Measurements from ENCODE around the gene MORN2. TPM values are rescaled to one million over a fixed set of nuclear protein-coding genes. Genes with fewer than 3 reads are reported as not detected.

The MORN2 gene
- total RNA-seq (2022; extraction: Qiagen RNA extraction) = 38.3 to 42.7 TPM (median 40.6 TPM) in 5 replicates

GRCh38 chr2:38875576-38876367 lies at the start of gene MORN2, which contains the start of gene DHX57:
Gene MORN2, plus strand, starts transcription at chr2:38875976.
Gene DHX57, minus strand, starts transcription at chr2:38875934. Its CDS starts 7,529 bp downstream, at chr2:38868405.

DNA sequence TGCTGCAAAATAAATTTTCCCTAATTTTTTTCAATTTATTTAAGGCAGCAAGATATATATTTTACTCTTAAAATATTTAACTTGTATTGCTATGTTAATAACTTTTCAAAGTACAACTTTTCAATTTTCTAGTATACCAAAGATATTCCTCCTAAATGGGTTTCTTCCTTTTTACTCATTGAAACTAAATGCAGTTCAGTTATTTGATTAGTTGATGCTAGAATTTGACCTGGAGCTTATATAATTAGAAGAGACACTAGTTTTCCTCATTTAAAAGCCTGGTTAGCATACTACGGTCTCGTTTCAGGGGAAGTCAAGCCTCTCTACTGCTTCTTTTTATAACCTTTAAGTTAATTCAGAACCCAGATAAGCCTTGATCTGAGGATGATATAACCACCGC lies 13.8 kb downstream of the MORN2 start, which contains the start of gene ARHGEF33:
TSS of gene ARHGEF33 (plus strand) at position 301 of the 400 bp plus-strand sequence. CDS start 29,573 bp downstream, outside the sequence.

Other genes starting within 250 kb of the MORN2 start
- gene GALM, start 209.9 kb upstream of the MORN2 start, total RNA-seq (2022; extraction: Qiagen RNA extraction) = 15.0 to 22.0 TPM (median 15.4 TPM) in 5 replicates
- gene SRSF7, start 124.6 kb upstream of the MORN2 start, total RNA-seq (2022; extraction: Qiagen RNA extraction) = 313 to 438 TPM (median 337 TPM) in 5 replicates
- 32.5 to 41.8 TPM (median 39.0 TPM) in 5 replicates for gene GEMIN6, start 97.8 kb upstream of the MORN2 start, total RNA-seq (2022; extraction: Qiagen RNA extraction)
- gene DHX57, start within 50 bp of the MORN2 start, total RNA-seq (2022; extraction: Qiagen RNA extraction) = 16.5 to 25.0 TPM (median 19.2 TPM) in 5 replicates
- gene ARHGEF33, start 13.9 kb downstream of the MORN2 start, total RNA-seq (2022; extraction: Qiagen RNA extraction) = 0.02 to 0.05 TPM (median 0.02 TPM) in 4 of 5 replicates, not detected in the other
- gene SOS1, start 245.1 kb downstream of the MORN2 start, total RNA-seq (2022; extraction: Qiagen RNA extraction) = 12.1 to 18.3 TPM (median 15.1 TPM) in 5 replicates

All from A549 treated with Hydrocortisone at 1 μM for 4 hours (cell line).